ENCODE measurements around the gene SGPL1.
"Not testable (repeated sequence)": the region's sequence is repeated elsewhere in the genome, so short reads cannot be mapped to it uniquely, and the experiment has no call there.

Gene SGPL1

GRCh38 chr10:70815504-70816219 is at the start of gene SGPL1:
Gene SGPL1, plus strand, starts transcription at chr10:70815948. Its CDS starts 906 bp downstream, at chr10:70816854.
- peak; percentile 60 for DNase-seq (ENCODE audit: low spot score)

DNA sequence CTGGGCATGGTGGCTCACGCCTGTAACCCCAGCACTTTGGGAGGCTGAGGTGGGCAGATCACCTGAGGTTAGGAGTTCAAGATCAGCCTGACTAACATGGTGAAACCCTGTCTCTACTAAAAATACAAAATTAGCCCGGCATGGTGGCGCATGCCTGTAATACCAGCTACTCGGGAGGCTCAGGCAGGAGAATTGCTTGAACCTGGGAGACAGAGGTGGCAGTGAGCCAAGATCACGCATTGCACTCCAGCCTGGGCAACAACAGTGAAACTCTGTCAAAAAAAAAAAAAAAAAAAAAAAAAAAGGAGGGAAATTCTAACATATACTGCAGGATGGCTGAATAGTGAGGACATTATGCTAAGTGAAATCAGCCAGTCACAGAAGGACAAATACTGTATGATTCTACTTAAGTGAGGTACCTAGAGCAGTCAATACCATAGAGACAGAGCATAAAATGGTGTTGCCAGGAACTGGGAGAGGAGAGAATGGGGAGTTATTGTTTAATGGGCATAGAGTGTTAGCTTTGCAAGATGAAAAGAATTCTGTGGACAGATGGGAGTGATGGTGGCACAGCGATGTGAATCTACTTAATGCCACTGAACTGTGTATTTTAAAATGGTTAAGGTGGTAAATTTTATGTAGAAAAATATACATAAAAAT is 47.6 kb upstream of the SGPL1 start:
- not testable (repeated sequence) for DNase-seq (ENCODE audit: low spot score)

DNA sequence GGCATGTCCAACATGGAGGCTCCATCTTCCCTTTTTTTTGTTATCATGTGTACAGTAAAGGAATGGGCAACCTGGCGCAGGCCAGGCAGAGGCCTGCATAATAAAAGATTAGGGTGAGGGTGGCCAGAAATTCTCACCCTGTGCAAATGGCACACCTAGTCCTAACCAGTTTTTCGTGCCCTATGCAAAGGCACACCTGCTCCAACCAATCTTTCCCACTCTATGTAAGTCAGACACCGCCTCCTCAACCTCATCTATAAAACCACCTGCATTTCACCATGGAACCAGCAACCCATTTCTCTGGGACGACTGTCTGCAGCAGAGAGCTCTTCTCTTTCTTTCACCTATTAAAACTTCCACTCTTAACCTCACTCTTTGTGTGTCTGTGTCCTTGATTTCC is 46.6 kb upstream of the SGPL1 start:
- DNase-seq (ENCODE audit: low spot score), result no peak

DNA sequence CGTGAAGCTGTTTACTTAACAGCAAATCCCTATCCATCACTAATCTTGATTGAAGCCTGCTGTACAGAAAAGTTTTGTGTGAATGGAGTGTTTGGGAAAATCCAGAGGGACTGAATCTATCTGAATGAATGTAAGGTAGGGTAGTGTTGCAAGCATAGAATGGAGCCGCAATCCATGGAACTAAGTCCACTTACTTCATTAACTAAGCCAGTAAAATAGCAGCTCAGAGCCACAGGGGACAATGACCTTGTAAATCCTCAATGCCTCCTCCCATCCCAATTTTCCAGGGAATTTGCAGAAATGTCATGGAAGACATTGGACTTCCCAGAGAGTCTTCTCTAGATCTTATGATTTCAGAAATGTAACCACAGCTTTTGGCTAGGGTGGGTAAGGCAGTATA is 45.7 kb upstream of the SGPL1 start:
- DNase-seq (ENCODE audit: low spot score), result no peak

- not testable (repeated sequence) for DNase-seq (ENCODE audit: low spot score)
Measured at GRCh38 chr10:70770516-70770915, 45.2 kb upstream of the SGPL1 start.

DNA sequence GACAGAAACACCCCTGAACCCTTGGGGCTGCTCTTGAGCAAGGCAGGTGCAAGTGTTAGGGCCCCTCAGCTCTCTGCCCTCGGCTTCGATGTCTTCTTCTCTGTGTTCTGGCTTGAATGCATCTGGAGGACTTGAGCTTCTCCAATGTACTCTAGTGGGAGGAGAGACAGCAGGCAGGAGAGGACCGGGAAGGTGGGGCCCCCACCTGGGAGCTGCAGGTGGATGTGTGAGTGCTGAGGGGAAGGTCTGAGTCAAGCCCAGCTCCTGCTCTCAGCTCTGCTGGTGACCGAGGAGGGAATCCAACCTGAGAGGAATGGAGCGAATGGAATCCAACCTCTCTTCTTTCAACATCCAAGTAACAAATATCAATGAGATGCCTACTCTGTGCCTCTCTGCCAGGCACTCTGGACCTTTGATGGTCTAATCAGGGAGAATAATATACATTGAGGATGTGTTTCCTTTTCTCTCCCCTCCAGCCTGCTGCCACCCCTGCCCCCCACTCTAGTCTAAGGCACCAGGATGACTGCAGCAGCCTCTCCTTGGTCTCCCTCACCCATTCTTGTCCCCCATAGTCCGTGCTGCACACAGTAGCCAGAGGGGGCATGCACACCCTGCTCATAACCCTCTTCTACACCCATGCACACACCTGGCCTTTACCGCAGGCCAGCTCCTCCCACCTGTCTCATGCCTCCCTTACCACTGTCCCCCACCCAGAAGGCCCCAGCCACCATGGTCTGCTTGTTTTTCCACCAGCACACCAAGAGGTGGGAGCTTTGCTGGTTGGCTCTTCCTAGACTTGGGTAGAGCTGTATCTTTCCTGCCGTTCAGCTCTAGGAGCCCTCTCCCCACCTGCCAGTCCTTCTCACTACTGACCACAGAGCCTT is 44.2 kb upstream of the SGPL1 start:
- DNase-seq (ENCODE audit: low spot score), result no peak

GRCh38 chr10:70772627-70773026 is 43.1 kb upstream of the SGPL1 start:
- no peak for DNase-seq (ENCODE audit: low spot score)

- DNase-seq (ENCODE audit: low spot score), result no peak
Measured at GRCh38 chr10:70773461-70773860, 42.3 kb upstream of the SGPL1 start.

DNA sequence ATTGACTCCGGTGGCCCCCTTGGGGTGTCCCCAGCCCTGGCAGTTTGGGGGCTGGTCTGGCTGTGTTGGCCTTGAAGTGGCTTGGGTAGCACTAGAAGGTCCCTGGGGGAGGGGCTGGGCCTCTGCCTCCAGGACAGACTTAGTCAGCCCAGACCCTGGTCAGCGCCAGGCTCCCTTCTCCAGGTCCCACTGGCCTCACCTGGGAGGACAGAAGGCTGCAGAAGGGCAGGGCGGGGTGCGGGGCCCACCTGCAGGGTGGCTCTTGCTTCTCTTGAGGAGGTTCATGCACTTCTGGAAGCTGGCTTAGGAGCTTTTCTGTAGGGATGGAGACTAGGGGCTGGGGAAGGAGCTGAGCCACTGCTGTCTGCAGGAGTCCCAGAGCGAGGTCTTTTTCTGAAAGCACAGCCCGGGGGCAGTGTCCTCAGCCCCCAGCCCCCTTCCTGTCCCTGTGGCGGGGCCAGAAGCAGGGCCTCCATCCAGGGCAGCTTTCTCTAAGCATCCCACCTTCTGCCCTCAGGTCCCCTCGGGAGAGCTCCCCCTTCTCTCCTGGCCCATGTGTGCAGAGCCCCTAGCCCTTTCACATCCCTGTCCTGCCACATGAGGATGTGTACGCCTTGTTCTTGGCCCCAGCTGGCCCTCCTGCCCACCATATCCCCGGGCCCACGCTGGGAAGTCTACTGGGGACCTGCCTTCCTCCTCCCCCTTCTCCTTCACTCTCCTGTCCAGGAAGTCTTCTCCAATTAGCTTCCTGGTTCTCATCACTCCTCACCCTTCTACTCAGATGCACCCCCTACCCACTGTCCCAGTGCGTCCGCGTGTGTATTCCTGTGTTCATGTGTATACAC is 41.6 kb upstream of the SGPL1 start:
- no peak for DNase-seq (ENCODE audit: low spot score)

- no peak for DNase-seq (ENCODE audit: low spot score)
Measured at GRCh38 chr10:70774810-70775678, 40.7 kb upstream of the SGPL1 start.

DNA sequence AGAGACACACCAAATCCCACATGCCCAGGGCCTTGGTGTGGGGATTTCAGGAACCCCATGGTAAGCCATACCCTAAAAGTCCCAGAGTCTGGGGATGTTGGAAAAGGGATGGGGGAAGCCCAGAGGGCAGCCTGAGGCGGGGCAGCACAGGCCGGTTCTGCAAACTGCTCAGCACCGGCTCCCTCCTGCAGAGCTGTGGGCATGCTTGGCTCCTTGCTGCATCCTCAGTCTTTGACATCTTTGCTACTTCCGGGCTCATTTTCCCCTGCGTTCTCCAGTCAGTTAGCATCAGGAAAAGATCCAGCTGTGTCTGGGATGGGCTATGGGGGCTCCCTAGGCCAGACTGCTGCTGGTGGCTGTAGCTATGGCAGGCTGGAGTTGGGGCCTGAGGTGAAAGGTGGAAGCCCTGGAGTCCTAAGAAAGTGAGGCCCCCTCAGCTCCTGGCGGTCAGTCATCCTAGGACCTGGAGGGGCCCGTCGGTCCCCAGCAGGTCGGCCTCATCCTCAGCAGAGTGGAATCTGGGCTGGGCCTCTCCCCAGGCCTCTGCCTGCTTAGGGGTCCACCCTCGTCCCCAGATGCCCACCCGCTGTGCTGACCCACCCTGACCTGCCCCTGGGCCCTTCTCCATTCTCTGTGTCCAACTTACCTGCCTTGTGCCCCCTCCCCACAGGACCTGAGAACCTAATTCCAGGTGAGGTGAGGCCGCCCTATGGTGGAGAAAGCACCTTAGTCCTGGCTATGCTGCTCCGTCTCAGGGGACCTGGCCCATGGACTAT is 39.9 kb upstream of the SGPL1 start:
- DNase-seq (ENCODE audit: low spot score), result no peak

- DNase-seq (ENCODE audit: low spot score), result no peak
Measured at GRCh38 chr10:70776455-70777005, 39.2 kb upstream of the SGPL1 start.

- DNase-seq (ENCODE audit: low spot score), result no peak
Measured at GRCh38 chr10:70777063-70777875, 38.5 kb upstream of the SGPL1 start.

DNA sequence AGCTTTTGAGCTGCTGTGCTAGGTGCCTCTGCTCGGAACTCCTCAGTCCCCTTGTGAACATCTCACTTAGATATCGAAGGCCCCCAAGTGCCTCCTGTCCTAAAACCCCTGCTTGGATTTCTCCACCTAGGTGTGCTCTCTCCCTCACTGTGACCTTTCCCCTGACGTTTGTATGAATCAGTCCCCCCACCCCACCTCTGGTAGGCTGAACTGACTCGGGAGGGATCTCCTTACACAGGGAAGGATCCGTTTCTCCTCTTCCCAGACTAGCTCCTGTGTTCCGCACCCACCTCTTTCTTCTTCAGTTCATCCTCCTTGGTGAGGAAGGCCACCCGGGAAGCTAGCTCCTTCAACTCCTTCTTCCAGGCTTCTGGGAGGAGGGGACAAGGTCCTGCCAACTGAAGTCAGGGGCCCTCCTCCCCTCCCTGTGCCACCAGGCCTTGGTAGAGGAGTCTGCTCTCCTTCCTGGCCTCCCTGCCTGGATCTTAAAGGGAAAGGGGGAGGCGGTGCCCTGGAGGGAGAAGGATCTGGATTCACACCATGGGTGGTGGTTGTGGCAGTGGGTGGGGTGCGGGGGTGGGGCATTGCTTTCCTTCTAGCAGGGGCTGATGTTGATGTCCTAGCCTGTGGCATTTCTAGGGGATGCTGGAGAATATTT is 37.4 kb upstream of the SGPL1 start:
- DNase-seq (ENCODE audit: low spot score), result no peak

- no peak for DNase-seq (ENCODE audit: low spot score)
Measured at GRCh38 chr10:70779088-70779487, 36.7 kb upstream of the SGPL1 start.

- DNase-seq (ENCODE audit: low spot score), result no peak
Measured at GRCh38 chr10:70779511-70780369, 36.0 kb upstream of the SGPL1 start.

GRCh38 chr10:70780370-70780760 is 35.4 kb upstream of the SGPL1 start:
- DNase-seq (ENCODE audit: low spot score), result no peak
